Smooth muscle cell (in vitro differentiated cells): ENCODE measurements around the gene PDLIM1. TPM values are rescaled to one million over a fixed set of nuclear protein-coding genes. Genes with fewer than 3 reads are reported as not detected.
"Not testable (repeated sequence)": the region's sequence is repeated elsewhere in the genome, so short reads cannot be mapped to it uniquely, and the experiment has no call there.

Experiments
- DNase-seq: peaks from one replicate; lab custom pipeline; 2025; ENCODE audit not compliant: unreplicated experiment; lab: John Stamatoyannopoulos, UW
- H2AFZ ChIP-seq: fragments of 200-600 bp; sonication (generic); 2 replicates; pipeline ENCODE4 v1.6.0; 2016; ENCODE audit warnings: antibody characterized with exemption, low read depth, mild to moderate bottlenecking
- H3F3A ChIP-seq: fragments of 200-600 bp; sonication (generic); 2 replicates; pipeline ENCODE4 v1.6.0; 2017; ENCODE audit warnings: antibody characterized with exemption, low read depth
- H3K27ac ChIP-seq: fragments of 200-600 bp; sonication (generic); 2 replicates; pipeline ENCODE4 v1.5.1; 2016; ENCODE audit warnings: low read depth, mild to moderate bottlenecking
- H3K27me3 ChIP-seq: fragments of 200-600 bp; sonication (generic); 2 replicates; pipeline ENCODE4 v1.6.1; 2016; ENCODE audit warnings: low read depth, mild to moderate bottlenecking
- H3K36me3 ChIP-seq: fragments of 200-600 bp; sonication (generic); 2 replicates; pipeline ENCODE4 v1.5.1; 2016; ENCODE audit warnings: low read depth
- H3K4me1 ChIP-seq: fragments of 200-600 bp; sonication (generic); 2 replicates; pipeline ENCODE4 v1.5.1; 2016; ENCODE audit warnings: low read depth
- H3K4me2 ChIP-seq: fragments of 200-600 bp; sonication (generic); 2 replicates; pipeline ENCODE4 v1.6.0; 2016; ENCODE audit warnings: mild to moderate bottlenecking
- H3K4me3 ChIP-seq: fragments of 200-600 bp; sonication (generic); 2 replicates; pipeline ENCODE4 v1.5.1; 2016; ENCODE audit warnings: mild to moderate bottlenecking
- H3K79me2 ChIP-seq: fragments of 200-600 bp; sonication (generic); 2 replicates; pipeline ENCODE4 v1.6.0; 2016; ENCODE audit warnings: low read depth, mild to moderate bottlenecking
- H3K9ac ChIP-seq: fragments of 200-600 bp; sonication (generic); 2 replicates; pipeline ENCODE4 v1.6.0; 2016; ENCODE audit warnings: low read depth
- H3K9me3 ChIP-seq: fragments of 200-600 bp; sonication (generic); replicated peaks from 2 replicates; pipeline ENCODE4 v1.5.1; 2016; ENCODE audit warnings: low read depth
- H4K20me1 ChIP-seq: fragments of 200-600 bp; sonication (generic); 2 replicates; pipeline ENCODE4 v1.6.0; 2016; ENCODE audit warnings: low read depth
- WGBS: methylation state at CpG from one replicate; pipeline ENCODE4 v1.1.7; 2016; ENCODE audit warnings: low lambda C conversion rate; 5-methylcytosine and 5-hydroxymethylcytosine counted together
- polyA plus RNA-seq: library from polyadenylated mRNA; unstranded; fragments of >200 nt; fragmentation: Nextera tagmentation; extraction: Ambion mirVana; gene quantifications from 2 replicates; pipeline ENCODE4 v1.2.1, GENCODE V29; 2016
- total RNA-seq: library from RNA; depleted of rRNA; stranded (reverse); fragments of >200 nt; gene quantifications from 2 replicates; pipeline ENCODE4 v1.2.3, GENCODE V29; 2014
- TF ChIP-seq, protein P1 (sequence below): fragments of 200-600 bp; sonication (generic); IDR thresholded peaks from 2 replicates; pipeline ENCODE4 v1.5.1; 2017; ENCODE audit warnings: borderline replicate concordance, mild to moderate bottlenecking, antibody characterized with exemption; ENCODE audit not compliant: insufficient read depth, poor library complexity, severe bottlenecking

PDLIM1 gene
- total and polyA plus RNA-seq, 2 experiments from 2014 or later = 102 to 187 TPM

DNA sequence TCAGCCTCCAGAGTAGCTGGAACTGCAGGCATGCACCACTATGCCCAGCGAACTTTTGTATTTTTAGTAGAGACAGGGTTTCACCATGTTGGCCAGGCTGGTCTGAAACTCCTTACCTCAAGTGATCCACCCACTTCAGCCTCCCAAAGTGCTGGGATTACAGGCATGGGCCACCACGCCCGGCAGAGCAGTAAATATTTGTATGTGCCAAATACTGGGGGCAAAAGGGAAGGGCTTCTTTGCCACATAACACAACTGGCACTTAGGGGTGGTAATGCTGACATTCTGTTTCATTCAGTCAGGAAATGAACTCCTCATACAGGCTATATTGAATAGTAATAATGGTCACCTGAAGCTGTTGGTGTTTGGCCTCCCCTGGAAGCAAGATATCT is 55.1 kb downstream of the PDLIM1 start:
- H3K4me2 ChIP-seq = no peak overlapping the region
- WGBS = 87% methylated on average over 3 of the region's 3 CpGs

DNA sequence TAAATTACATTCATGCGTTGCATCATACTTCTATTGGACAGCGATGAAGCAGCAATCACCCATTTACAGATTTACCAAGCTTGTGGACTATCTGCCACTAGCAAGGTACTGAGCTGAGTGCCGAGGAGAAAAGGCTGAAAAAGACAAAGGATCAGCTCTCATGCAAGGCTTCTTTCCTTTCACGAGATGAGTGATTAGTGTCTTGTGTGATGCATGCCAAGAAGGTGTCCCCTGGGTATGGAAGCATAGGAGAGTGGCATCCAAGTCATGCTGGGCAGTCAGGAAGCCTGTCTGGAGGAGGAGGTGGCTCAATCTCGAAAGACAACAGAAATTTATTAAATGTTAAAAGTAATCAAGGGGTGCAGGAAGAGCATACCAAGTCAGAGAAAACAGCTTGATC is 55.9 kb downstream of the PDLIM1 start:
- Histone ChIP-seq H4K20me1 (peaks cover 27% of the 10 kb centered on the region), H3K27ac (no peak overlapping the region), H3K79me2 (peaks cover 3% of the 10 kb centered on the region), H3K36me3 (no peaks in the 10 kb centered on the region), H3K4me3 (no peak overlapping the region), H3K9me3 (no peaks in the 10 kb centered on the region), H3K4me2 (no peak overlapping the region), H2AFZ (no peak overlapping the region), H3K4me1 (peaks cover 10% of the 10 kb centered on the region), H3K9ac (no peak overlapping the region), H3K27me3 (no peaks in the 10 kb centered on the region), H3F3A (peaks cover 24% of the 10 kb centered on the region)
- WGBS = 81% methylated on average over 5 of the region's 5 CpGs
- no peak for DNase-seq
- TF ChIP-seq, protein P1, sequence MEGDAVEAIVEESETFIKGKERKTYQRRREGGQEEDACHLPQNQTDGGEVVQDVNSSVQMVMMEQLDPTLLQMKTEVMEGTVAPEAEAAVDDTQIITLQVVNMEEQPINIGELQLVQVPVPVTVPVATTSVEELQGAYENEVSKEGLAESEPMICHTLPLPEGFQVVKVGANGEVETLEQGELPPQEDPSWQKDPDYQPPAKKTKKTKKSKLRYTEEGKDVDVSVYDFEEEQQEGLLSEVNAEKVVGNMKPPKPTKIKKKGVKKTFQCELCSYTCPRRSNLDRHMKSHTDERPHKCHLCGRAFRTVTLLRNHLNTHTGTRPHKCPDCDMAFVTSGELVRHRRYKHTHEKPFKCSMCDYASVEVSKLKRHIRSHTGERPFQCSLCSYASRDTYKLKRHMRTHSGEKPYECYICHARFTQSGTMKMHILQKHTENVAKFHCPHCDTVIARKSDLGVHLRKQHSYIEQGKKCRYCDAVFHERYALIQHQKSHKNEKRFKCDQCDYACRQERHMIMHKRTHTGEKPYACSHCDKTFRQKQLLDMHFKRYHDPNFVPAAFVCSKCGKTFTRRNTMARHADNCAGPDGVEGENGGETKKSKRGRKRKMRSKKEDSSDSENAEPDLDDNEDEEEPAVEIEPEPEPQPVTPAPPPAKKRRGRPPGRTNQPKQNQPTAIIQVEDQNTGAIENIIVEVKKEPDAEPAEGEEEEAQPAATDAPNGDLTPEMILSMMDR = no peak

More for the DNA sequence above, 55.1 kb downstream of the PDLIM1 start:
- TF ChIP-seq, protein P1 = no peak
- H3K79me2 ChIP-seq = peaks cover 9% of the 10 kb centered on the region
- H3K9me3 ChIP-seq = no peaks in the 10 kb centered on the region
- no peak overlapping the region for H2AFZ ChIP-seq
- H4K20me1 ChIP-seq = peaks cover 32% of the 10 kb centered on the region
- no peak for DNase-seq
- H3K36me3 ChIP-seq = no peaks in the 10 kb centered on the region
- H3K9ac ChIP-seq = no peak overlapping the region
- H3K4me1 ChIP-seq = peaks cover 3% of the 10 kb centered on the region
- H3K27me3 ChIP-seq = no peaks in the 10 kb centered on the region
- H3K27ac ChIP-seq = peak overlapping the region; percentile 73
- H3K4me3 ChIP-seq = no peak overlapping the region
- peaks cover 21% of the 10 kb centered on the region for H3F3A ChIP-seq

DNA sequence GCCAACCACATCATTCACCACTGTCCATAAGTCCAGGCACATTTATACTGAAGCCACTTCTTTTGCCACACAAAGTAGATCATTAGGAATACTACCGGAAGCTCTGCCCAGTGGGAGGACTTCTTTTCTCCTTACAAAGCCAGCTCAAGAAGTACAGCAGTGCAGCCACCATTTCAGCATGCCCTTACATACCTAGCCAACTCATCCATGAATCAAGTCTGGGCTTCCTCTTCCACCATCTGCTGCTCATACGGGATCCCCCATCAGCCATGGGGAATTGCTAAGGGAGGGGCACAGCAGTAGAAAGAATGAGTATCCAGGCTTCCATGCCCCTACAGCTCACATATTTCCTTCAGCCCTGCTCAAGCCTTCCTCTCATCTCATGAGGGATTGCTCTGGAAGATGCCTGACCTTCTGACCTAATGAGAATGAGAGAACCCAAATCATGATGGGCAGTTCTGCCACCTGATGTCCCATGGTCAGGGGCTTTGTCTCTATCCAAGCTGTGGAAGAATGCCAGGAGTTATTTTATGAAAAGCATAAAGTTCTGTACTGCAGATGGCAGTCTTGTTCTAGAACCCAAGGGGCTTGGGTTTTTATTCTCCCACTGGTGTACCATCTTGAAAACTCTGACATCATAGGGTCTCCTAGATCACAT is 57.3 kb downstream of the PDLIM1 start:
- no peak overlapping the region for H3K27ac ChIP-seq
- H3K36me3 ChIP-seq = no peaks in the 10 kb centered on the region
- no peaks in the 10 kb centered on the region for H3K27me3 ChIP-seq
- no peak for DNase-seq
- TF ChIP-seq, protein P1 = no peak
- no peak overlapping the region for H3K9ac ChIP-seq
- no peaks in the 10 kb centered on the region for H3K9me3 ChIP-seq
- H4K20me1 ChIP-seq = peaks cover 20% of the 10 kb centered on the region
- H3F3A ChIP-seq = peaks cover 24% of the 10 kb centered on the region
- H2AFZ ChIP-seq = no peak overlapping the region
- no peak overlapping the region for H3K4me3 ChIP-seq
- H3K79me2 ChIP-seq = no peaks in the 10 kb centered on the region
- no peak overlapping the region for H3K4me2 ChIP-seq
- 96% methylated on average over 2 of the region's 2 CpGs for WGBS
- H3K4me1 ChIP-seq = peaks cover 17% of the 10 kb centered on the region

DNA sequence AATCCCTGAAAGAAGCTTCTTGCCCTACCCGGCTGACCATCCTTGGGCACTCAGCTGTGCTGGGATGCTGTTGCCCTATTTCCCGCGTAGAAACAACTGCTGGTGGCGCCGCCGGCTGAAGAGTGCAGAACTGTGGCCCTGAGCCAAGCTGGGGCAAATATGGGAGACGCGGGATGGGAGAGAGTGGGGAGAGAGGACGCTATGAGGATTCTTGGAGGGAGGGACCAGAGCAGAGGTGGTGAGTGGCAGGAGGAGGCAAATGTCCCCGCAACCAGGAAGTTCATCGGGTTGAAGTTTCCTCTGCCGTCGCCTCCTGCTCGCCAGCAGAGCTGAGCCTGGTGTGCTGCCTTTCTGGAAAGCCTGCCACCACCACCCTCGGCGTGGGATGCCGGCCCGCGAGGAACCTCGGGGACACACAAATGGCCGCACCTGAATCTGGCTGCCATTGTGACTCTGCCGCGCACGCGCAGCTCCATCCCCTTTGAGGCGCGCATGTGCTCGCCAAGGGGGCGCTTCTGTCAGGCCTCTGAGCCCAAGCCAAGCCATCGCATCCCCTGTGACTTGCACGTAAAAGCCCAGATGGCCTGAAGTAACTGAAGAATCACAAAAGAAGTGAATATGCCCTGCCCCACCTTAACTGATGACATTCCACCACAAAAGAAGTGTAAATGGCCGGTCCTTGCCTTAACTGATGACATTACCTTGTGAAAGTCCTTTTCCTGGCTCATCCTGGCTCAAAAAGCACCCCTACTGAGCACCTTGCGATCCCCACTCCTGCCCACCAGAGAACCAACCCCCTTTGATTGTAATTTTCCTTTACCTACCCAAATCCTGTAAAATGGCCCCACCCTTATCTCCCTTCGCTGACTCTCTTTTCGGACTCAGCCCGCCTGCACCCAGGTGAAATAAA is 59.9 kb downstream of the PDLIM1 start:
- Histone ChIP-seq H3K27ac (peak overlapping the region; percentile 98), H2AFZ (peak overlapping the region; percentile 66), H3K4me1 (peaks cover 17% of the 10 kb centered on the region), H3K4me3 (peak overlapping the region; percentile 58), H3F3A (peaks cover 14% of the 10 kb centered on the region), H3K9ac (peak overlapping the region; percentile 64), H3K4me2 (peak overlapping the region; percentile 91)
- not testable (repeated sequence) for H3K9me3 ChIP-seq, H3K27me3 ChIP-seq, H4K20me1 ChIP-seq, H3K79me2 ChIP-seq, H3K36me3 ChIP-seq
- DNase-seq = peak; percentile 9
- 14% methylated on average over 36 of the region's 36 CpGs for WGBS
